Measurements from ENCODE around the gene GABARAP.

Gene GABARAP

GRCh38 chr17:7263801-7264078 is 21.5 kb upstream of the GABARAP start:
- H3K27me3 Mint-ChIP-seq, result peaks cover 28% of the 10 kb centered on the region
- H3K4me1 Mint-ChIP-seq, result peaks cover 50% of the 10 kb centered on the region
- no peak for ATAC-seq
- DNase-seq, result no peak
- H3K9me3 Mint-ChIP-seq, result no peaks in the 10 kb centered on the region
- peak overlapping the region; percentile 70 to 84 for H3K4me3 Mint-ChIP-seq
- H3K27ac Mint-ChIP-seq, result no peak overlapping the region

GRCh38 chr17:7262935-7263800 is 20.9 kb upstream of the GABARAP start:
- ATAC-seq (no peak), DNase-seq (no peak)
- Mint-ChIP-seq H3K9me3 (no peaks in the 10 kb centered on the region), H3K27me3 (peaks cover 28% of the 10 kb centered on the region), H3K27ac (peak overlapping the region; percentile 4 to 54), H3K4me3 (peak overlapping the region; percentile 70 to 84), H3K4me1 (peaks cover 54% of the 10 kb centered on the region)

GRCh38 chr17:7262192-7262934 is 20.1 kb upstream of the GABARAP start, which contains the start of gene CLDN7:
TSS of gene CLDN7 (minus strand) at chr17:7262478. CDS start at chr17:7262043, 435 bp downstream.
- ATAC-seq (no peak), DNase-seq (no peak)
- H3K4me3 Mint-ChIP-seq, result peak within 1 kb of the TSS; percentile 83 to 84
- no peaks in the 10 kb centered on the region for H3K9me3 Mint-ChIP-seq
- H3K27ac Mint-ChIP-seq, result peak within 1 kb of the TSS; percentile 64 to 74
- peaks cover 54% of the 10 kb centered on the region for H3K4me1 Mint-ChIP-seq
- H3K27me3 Mint-ChIP-seq, result peaks cover 28% of the 10 kb centered on the region

GRCh38 chr17:7261379-7262191 is 19.3 kb upstream of the GABARAP start:
- Mint-ChIP-seq H3K27ac (peak overlapping the region; percentile 64 to 91), H3K27me3 (peaks cover 28% of the 10 kb centered on the region), H3K4me3 (peak overlapping the region; percentile 82 to 83), H3K4me1 (peaks cover 54% of the 10 kb centered on the region), H3K9me3 (no peaks in the 10 kb centered on the region)
- DNase-seq (peak in 1 of 2 donors; percentile 55), ATAC-seq (peak; percentile 78)

GRCh38 chr17:7260651-7261378 is 18.6 kb upstream of the GABARAP start:
- Mint-ChIP-seq H3K9me3 (no peaks in the 10 kb centered on the region), H3K4me1 (peaks cover 54% of the 10 kb centered on the region), H3K27me3 (peaks cover 28% of the 10 kb centered on the region), H3K27ac (peak overlapping the region; percentile 64 to 91), H3K4me3 (peak overlapping the region; percentile 76 to 80)
- DNase-seq (peak in 1 of 2 donors; percentile 62), ATAC-seq (peak; percentile 77)

- DNase-seq, result no peak
- Mint-ChIP-seq H3K4me3 (peak overlapping the region; percentile 76 to 80), H3K27me3 (peaks cover 28% of the 10 kb centered on the region), H3K9me3 (no peaks in the 10 kb centered on the region), H3K27ac (peak overlapping the region; percentile 64 to 78), H3K4me1 (peaks cover 54% of the 10 kb centered on the region)
- ATAC-seq, result no peak
Observed at GRCh38 chr17:7260151-7260550, 17.9 kb upstream of the GABARAP start.

- Mint-ChIP-seq H3K9me3 (no peaks in the 10 kb centered on the region), H3K4me1 (peaks cover 59% of the 10 kb centered on the region), H3K27ac (peak overlapping the region in 1 of 2 donors; percentile 81), H3K4me3 (peak overlapping the region in 1 of 2 donors; percentile 25), H3K27me3 (peaks cover 28% of the 10 kb centered on the region)
- no peak for DNase-seq
- ATAC-seq, result no peak
Observed at GRCh38 chr17:7259555-7259889, 17.3 kb upstream of the GABARAP start.

- Mint-ChIP-seq H3K27ac (peak overlapping the region in 1 of 2 donors; percentile 68), H3K9me3 (no peaks in the 10 kb centered on the region), H3K4me1 (peaks cover 62% of the 10 kb centered on the region), H3K27me3 (peaks cover 23% of the 10 kb centered on the region), H3K4me3 (peak overlapping the region in 1 of 2 donors; percentile 25)
- DNase-seq (no peak), ATAC-seq (no peak)
Observed at GRCh38 chr17:7258731-7259554, 16.7 kb upstream of the GABARAP start.

- Mint-ChIP-seq H3K9me3 (no peaks in the 10 kb centered on the region), H3K27me3 (peaks cover 3% of the 10 kb centered on the region), H3K27ac (no peak overlapping the region), H3K4me3 (no peak overlapping the region), H3K4me1 (peaks cover 60% of the 10 kb centered on the region)
- no peak for DNase-seq
- ATAC-seq, result no peak
Observed at GRCh38 chr17:7256766-7257456, 14.7 kb upstream of the GABARAP start.

GRCh38 chr17:7254511-7254910 is 12.3 kb upstream of the GABARAP start:
- DNase-seq, result no peak
- Mint-ChIP-seq H3K9me3 (no peaks in the 10 kb centered on the region), H3K4me3 (peak overlapping the region in 1 of 2 donors; percentile 43), H3K4me1 (peaks cover 52% of the 10 kb centered on the region), H3K27me3 (no peaks in the 10 kb centered on the region), H3K27ac (peak overlapping the region; percentile 14 to 79)
- no peak for ATAC-seq

GRCh38 chr17:7253082-7253481 is 10.8 kb upstream of the GABARAP start:
- no peaks in the 10 kb centered on the region for H3K27me3 Mint-ChIP-seq
- H3K27ac Mint-ChIP-seq, result peak overlapping the region; percentile 98 to 100
- H3K4me1 Mint-ChIP-seq, result peaks cover 51% of the 10 kb centered on the region
- no peaks in the 10 kb centered on the region for H3K9me3 Mint-ChIP-seq
- no peak for DNase-seq
- no peak for ATAC-seq
- H3K4me3 Mint-ChIP-seq, result peak overlapping the region; percentile 94 to 99

- Mint-ChIP-seq H3K27me3 (no peaks in the 10 kb centered on the region), H3K4me3 (peak within 1 kb of the TSS; percentile 94 to 99), H3K9me3 (no peaks in the 10 kb centered on the region), H3K27ac (peak within 1 kb of the TSS; percentile 98 to 100), H3K4me1 (peaks cover 51% of the 10 kb centered on the region)
- peak; percentile 92 to 93 for DNase-seq
- peak; percentile 79 for ATAC-seq
Observed at GRCh38 chr17:7252176-7253043, 10.2 kb upstream of the GABARAP start, which contains the start of gene ELP5. TSS of gene ELP5 (plus strand) at chr17:7252215. CDS start at chr17:7252551, 336 bp downstream.

- Mint-ChIP-seq H3K9me3 (no peaks in the 10 kb centered on the region), H3K4me1 (peaks cover 54% of the 10 kb centered on the region)
Observed at GRCh38 chr17:7251661-7252175, 9.5 kb upstream of the GABARAP start, which contains the start of gene CTDNEP1. TSS of gene CTDNEP1 (minus strand) at chr17:7251734. CDS start at chr17:7251296, 438 bp downstream.

More at GRCh38 chr17:7251661-7252175, 9.5 kb upstream of the GABARAP start, which contains the start of gene CTDNEP1:
- ATAC-seq (peak; percentile 96), DNase-seq (peak; percentile 99 to 100)
- H3K27me3 Mint-ChIP-seq, result no peaks in the 10 kb centered on the region
- peak within 1 kb of the TSS; percentile 94 to 99 for H3K4me3 Mint-ChIP-seq
- H3K27ac Mint-ChIP-seq, result peak within 1 kb of the TSS; percentile 98 to 100
